Muscle of back (tissue), 11 donors: ENCODE data around the gene EPDR1. TPM values are rescaled to one million over a fixed set of nuclear protein-coding genes. Genes with fewer than 3 reads are reported as not detected.
"Not testable (repeated sequence)": the region's sequence is repeated elsewhere in the genome, so short reads cannot be mapped to it uniquely, and the experiment has no call there.

ENCODE experiments used
- DNase-seq, 3 donors: peaks; one replicate each; pipeline versions ENCODE4 v3.0.0 to v3.0.0-alpha.2; 2013
- polyA plus RNA-seq, 10 donors: library from polyadenylated mRNA; unstranded; fragments of 120-200 nt; gene quantifications; one replicate each; pipeline ENCODE4 v1.2.1, GENCODE V29; 2013; ENCODE audit not compliant: insufficient read length in 10 of 10

Gene EPDR1
- polyA plus RNA-seq, 10 donors = 43.9 to 127 (median 100) TPM

GRCh38 chr7:37924491-37925041 is 4.1 kb downstream of the EPDR1 start:
- peak; percentile 75 to 89 (median 84) for DNase-seq

GRCh38 chr7:37925620-37926019 is 5.2 kb downstream of the EPDR1 start:
- DNase-seq = no peak

- DNase-seq = no peak
Measured at GRCh38 chr7:37927773-37928444, 7.5 kb downstream of the EPDR1 start.

GRCh38 chr7:37928878-37929277 is 8.4 kb downstream of the EPDR1 start:
- no peak for DNase-seq

- no peak for DNase-seq
Measured at GRCh38 chr7:37930226-37930948, 9.9 kb downstream of the EPDR1 start.

- DNase-seq = no peak
Measured at GRCh38 chr7:37932543-37932942, 12.1 kb downstream of the EPDR1 start.

- DNase-seq = peak in 1 of 3 donors; percentile 50
Measured at GRCh38 chr7:37933018-37933566, 12.7 kb downstream of the EPDR1 start.

- DNase-seq = peak; percentile 77 to 91 (median 83)
Measured at GRCh38 chr7:37942934-37943610, 22.6 kb downstream of the EPDR1 start.

GRCh38 chr7:37943905-37944736 is 23.7 kb downstream of the EPDR1 start:
- DNase-seq = peak; percentile 59 to 85 (median 72)

- no peak for DNase-seq
Measured at GRCh38 chr7:37944737-37945054, 24.3 kb downstream of the EPDR1 start.

GRCh38 chr7:37945336-37945735 is 24.9 kb downstream of the EPDR1 start:
- DNase-seq = no peak

GRCh38 chr7:37947138-37947940 is 26.9 kb downstream of the EPDR1 start:
- DNase-seq = no peak

- no peak for DNase-seq
Measured at GRCh38 chr7:37947941-37948210, 27.4 kb downstream of the EPDR1 start.

GRCh38 chr7:37952240-37952639 is 31.8 kb downstream of the EPDR1 start:
- DNase-seq = no peak

- not testable (repeated sequence) for DNase-seq
Measured at GRCh38 chr7:37954217-37954616, 33.8 kb downstream of the EPDR1 start.

GRCh38 chr7:37956791-37957190 is 36.4 kb downstream of the EPDR1 start:
- no peak for DNase-seq

- no peak for DNase-seq
Measured at GRCh38 chr7:37957221-37957970, 37.0 kb downstream of the EPDR1 start.

GRCh38 chr7:37960483-37960882 is 40.0 kb downstream of the EPDR1 start:
- DNase-seq = no peak

GRCh38 chr7:37961251-37961650 is 40.8 kb downstream of the EPDR1 start:
- no peak for DNase-seq

GRCh38 chr7:37964196-37964595 is 43.8 kb downstream of the EPDR1 start:
- no peak for DNase-seq
